NCI-H1694 treated with DMSO at 0.1 percent for 48 hours (cell line): ENCODE data around the gene MTMR3.

Experiments
- DNase-seq: peaks from one replicate; lab custom pipeline; 2025; lab: John Stamatoyannopoulos, UW

The MTMR3 gene

GRCh38 chr22:30028731-30029130 lies 145.8 kb downstream of the MTMR3 start:
- no peak for DNase-seq

GRCh38 chr22:30029512-30029911 lies 146.5 kb downstream of the MTMR3 start:
- no peak for DNase-seq

- DNase-seq, result no peak
Observed at GRCh38 chr22:30030329-30030728, 147.4 kb downstream of the MTMR3 start.

GRCh38 chr22:30031328-30031727 lies 148.4 kb downstream of the MTMR3 start:
- no peak for DNase-seq

- DNase-seq, result no peak
Observed at GRCh38 chr22:30031764-30032455, 148.9 kb downstream of the MTMR3 start.

GRCh38 chr22:30033137-30033536 lies 150.2 kb downstream of the MTMR3 start:
- DNase-seq, result no peak

GRCh38 chr22:30033901-30034300 lies 150.9 kb downstream of the MTMR3 start:
- DNase-seq, result no peak

- no peak for DNase-seq
Observed at GRCh38 chr22:30036656-30037055, 153.7 kb downstream of the MTMR3 start.

- no peak for DNase-seq
Observed at GRCh38 chr22:30038219-30038618, 155.2 kb downstream of the MTMR3 start.

- no peak for DNase-seq
Observed at GRCh38 chr22:30040499-30041260, 157.7 kb downstream of the MTMR3 start.

GRCh38 chr22:30041475-30041874 lies 158.5 kb downstream of the MTMR3 start:
- DNase-seq, result no peak

- no peak for DNase-seq
Observed at GRCh38 chr22:30041881-30042280, 158.9 kb downstream of the MTMR3 start.

- no peak for DNase-seq
Observed at GRCh38 chr22:30043161-30043560, 160.2 kb downstream of the MTMR3 start.

GRCh38 chr22:30044369-30044768 lies 161.4 kb downstream of the MTMR3 start:
- DNase-seq, result no peak

GRCh38 chr22:30044881-30045493 lies 162.0 kb downstream of the MTMR3 start:
- DNase-seq, result no peak

GRCh38 chr22:30045494-30045887 lies 162.5 kb downstream of the MTMR3 start:
- no peak for DNase-seq

GRCh38 chr22:30045901-30046715 lies 163.1 kb downstream of the MTMR3 start:
- DNase-seq, result no peak

GRCh38 chr22:30046716-30047363 lies 163.9 kb downstream of the MTMR3 start:
- DNase-seq, result no peak

GRCh38 chr22:30047364-30047738 lies 164.4 kb downstream of the MTMR3 start:
- DNase-seq, result no peak

GRCh38 chr22:30048681-30049080 lies 165.7 kb downstream of the MTMR3 start:
- no peak for DNase-seq

GRCh38 chr22:30054067-30054763 lies 171.2 kb downstream of the MTMR3 start:
- DNase-seq, result no peak
